Measurements from ENCODE around the gene SLC45A1. TPM values are rescaled to one million over a fixed set of nuclear protein-coding genes. Genes with fewer than 3 reads are reported as not detected.

The SLC45A1 gene
- total and polyA plus RNA-seq, 9 donors: 0.70 to 7.2 (median 4.5) TPM

- Histone ChIP-seq H3K9me3 (no peaks in the 10 kb centered on the region), H3K4me3 (peak overlapping the region; percentile 27), H3K4me1 (ENCODE audit: insufficient read depth) (peaks cover 11% of the 10 kb centered on the region), H3K36me3 (no peaks in the 10 kb centered on the region), H3K27ac (peak overlapping the region in 1 of 2 donors; percentile 46), H3K27me3 (no peaks in the 10 kb centered on the region)
- peak; percentile 78 to 89 (median 83) for DNase-seq
- WGBS, 3 donors: 3 to 6% (median 5%) methylated on average over 32 of the region's 32 CpGs
- intact Hi-C loops (cut with DNase I): loop anchor here in 1 of 4 donors (10.0 kb wide), 2 partner anchors 319 to 359 kb away; partner anchors contain the start of gene ERRFI1
- TF ChIP-seq CTCF (IDR thresholded peaks at IDR 0.05): no peak
- peak; percentile 17 for TF ChIP-seq POLR2A (IDR thresholded peaks at IDR 0.05)
Measured at GRCh38 chr1:8343464-8344001, 25.6 kb downstream of the SLC45A1 start.

GRCh38 chr1:8344893-8345507 is 27.1 kb downstream of the SLC45A1 start:
- H3K4me1 ChIP-seq (ENCODE audit: insufficient read depth): peaks cover 13% of the 10 kb centered on the region
- no peak for DNase-seq
- no peaks in the 10 kb centered on the region for H3K36me3 ChIP-seq
- TF ChIP-seq POLR2A (IDR thresholded peaks at IDR 0.05) (no peak), EP300 (IDR thresholded peaks at IDR 0.05) (no peak), CTCF (IDR thresholded peaks at IDR 0.05) (no peak)
- H3K27me3 ChIP-seq: no peaks in the 10 kb centered on the region
- intact Hi-C loops (cut with DNase I): loop anchor here in 1 of 4 donors (10.0 kb wide), 2 partner anchors 320 to 360 kb away; partner anchors contain the start of gene ERRFI1
- no peak overlapping the region for H3K27ac ChIP-seq
- H3K9me3 ChIP-seq: no peaks in the 10 kb centered on the region
- 95 to 97% (median 95%) methylated on average over 10 of the region's 10 CpGs for WGBS, 3 donors
- H3K4me3 ChIP-seq: no peak overlapping the region

- DNase-seq: peak in 3 of 5 donors; percentile 31 to 43 (median 33)
- no peaks in the 10 kb centered on the region for H3K27me3 ChIP-seq
- no peak overlapping the region for H3K27ac ChIP-seq
- H3K4me1 ChIP-seq (ENCODE audit: insufficient read depth): peaks cover 16% of the 10 kb centered on the region
- intact Hi-C loops (cut with DNase I): loop anchor here in 1 of 4 donors (10.0 kb wide), 2 partner anchors 321 to 361 kb away; partner anchors contain the start of gene ERRFI1
- H3K36me3 ChIP-seq: no peaks in the 10 kb centered on the region
- TF ChIP-seq POLR2A (IDR thresholded peaks at IDR 0.05): no peak
- TF ChIP-seq EP300 (IDR thresholded peaks at IDR 0.05): no peak
- TF ChIP-seq CTCF (IDR thresholded peaks at IDR 0.05): no peak
- 91 to 93% (median 91%) methylated on average over 18 of the region's 18 CpGs for WGBS, 3 donors
- no peak overlapping the region for H3K4me3 ChIP-seq
- no peaks in the 10 kb centered on the region for H3K9me3 ChIP-seq
Measured at GRCh38 chr1:8345621-8346415, 27.9 kb downstream of the SLC45A1 start.

- Histone ChIP-seq H3K27ac (no peak overlapping the region), H3K36me3 (no peaks in the 10 kb centered on the region), H3K4me3 (no peak overlapping the region), H3K27me3 (no peaks in the 10 kb centered on the region), H3K9me3 (no peaks in the 10 kb centered on the region), H3K4me1 (ENCODE audit: insufficient read depth) (peaks cover 27% of the 10 kb centered on the region)
- WGBS, 3 donors: 88 to 95% (median 92%) methylated on average over 15 of the region's 15 CpGs
- no peak for TF ChIP-seq POLR2A (IDR thresholded peaks at IDR 0.05)
- no peak for TF ChIP-seq CTCF (IDR thresholded peaks at IDR 0.05)
- TF ChIP-seq EP300 (IDR thresholded peaks at IDR 0.05): no peak
- intact Hi-C loops (cut with DNase I): loop anchor here in 1 of 4 donors (10.0 kb wide), 2 partner anchors 323 to 363 kb away; partner anchors contain the start of gene ERRFI1
- peak in 2 of 5 donors; percentile 24 to 40 for DNase-seq
Measured at GRCh38 chr1:8347635-8348034, 29.7 kb downstream of the SLC45A1 start.
